ENCODE measurements around the gene EVX2.

The EVX2 gene

DNA sequence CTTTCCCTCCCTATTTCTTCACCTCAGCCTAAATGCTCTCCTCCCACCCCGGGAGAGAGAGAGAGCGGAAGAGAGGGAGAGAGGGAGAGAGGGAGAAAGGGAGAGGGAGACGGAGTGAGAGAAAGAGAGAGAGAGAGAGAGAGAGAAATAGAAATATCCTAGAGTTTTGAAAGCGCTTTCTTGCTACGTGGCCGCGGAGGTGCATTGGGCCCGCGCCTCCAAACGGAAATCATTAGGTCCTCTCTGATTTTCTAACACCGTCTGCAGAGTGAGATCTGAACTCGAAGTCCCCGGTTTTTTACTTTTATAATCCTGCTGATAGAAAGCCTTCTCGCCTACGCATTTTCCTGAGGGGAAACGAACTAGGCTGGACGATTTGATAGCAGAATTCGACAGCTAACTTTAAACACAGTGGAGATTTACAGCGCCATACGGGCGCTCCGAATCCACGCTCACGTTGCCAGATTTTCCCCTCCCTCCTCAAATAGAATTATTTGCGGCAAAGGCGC, 903 bp upstream of the EVX2 start:
- Histone ChIP-seq H3K27me3 (ENCODE audit: control insufficient read depth in 1 of 2, insufficient read depth in 2 of 2, low read length in 2 of 2) (peaks cover 92 to 97% of the 10 kb centered on the region in 2 donors), H3K4me1 (ENCODE audit: control insufficient read depth, insufficient read depth, low read length) (peaks cover 34% of the 10 kb centered on the region)

DNA sequence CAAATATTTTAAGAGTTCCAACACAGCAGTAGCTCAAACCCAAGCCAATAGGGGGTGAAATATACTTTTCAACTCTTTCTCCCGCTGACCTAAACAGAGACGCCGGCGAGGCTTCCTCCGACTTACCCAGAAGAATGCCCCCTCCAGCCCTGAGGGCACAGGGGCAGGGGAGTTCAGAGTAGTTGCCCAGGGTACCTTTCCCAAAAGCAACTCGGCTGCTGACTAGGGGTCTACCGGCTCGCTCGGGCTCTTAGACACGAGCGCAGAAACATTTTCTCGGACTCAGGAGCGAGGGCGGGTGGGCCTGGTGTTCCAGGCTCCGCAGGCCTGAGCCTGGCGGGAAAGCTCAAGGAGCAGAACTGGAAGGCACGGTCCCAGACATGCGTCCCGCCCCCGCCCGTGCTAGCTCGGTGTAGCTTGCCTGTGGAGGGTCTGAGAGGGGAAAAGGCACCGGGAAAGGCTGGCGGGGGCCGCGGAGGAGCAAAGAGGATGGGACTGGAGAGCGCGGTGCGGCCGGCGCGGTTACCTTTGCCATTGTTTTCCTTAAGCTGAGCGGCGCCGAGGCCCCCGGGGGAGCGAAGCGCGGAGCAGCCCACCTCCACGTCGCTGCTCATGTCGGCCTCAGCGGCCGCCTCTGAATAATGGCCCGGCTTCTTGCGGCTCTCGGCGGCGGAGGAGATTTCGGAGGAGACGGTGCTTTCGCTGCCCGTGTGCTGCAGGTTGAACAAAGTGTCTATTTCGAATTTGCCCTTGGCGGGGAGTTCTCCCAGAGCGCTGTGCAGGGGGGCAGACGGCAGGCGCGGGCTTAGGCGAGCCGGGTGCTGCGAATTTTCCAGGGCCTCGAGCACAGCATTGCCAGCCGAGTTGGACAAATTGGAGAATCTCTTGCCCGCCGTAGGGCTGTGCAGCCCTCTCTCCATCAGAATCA, 674 bp downstream of the EVX2 start:
- Histone ChIP-seq H3K27me3 (ENCODE audit: control insufficient read depth in 1 of 2, insufficient read depth in 2 of 2, low read length in 2 of 2) (peaks cover 91 to 97% of the 10 kb centered on the region in 2 donors), H3K36me3 (ENCODE audit: control insufficient read depth in 2 of 2, insufficient read depth in 2 of 2, low read length in 2 of 2) (no peaks in the 10 kb centered on the region), H3K27ac (ENCODE audit: low read length) (no peak overlapping the region), H3K9ac (ENCODE audit: low read length in 2 of 2) (no peak overlapping the region), H3K4me3 (ENCODE audit: low read length in 2 of 2) (peak overlapping the region in 1 of 2 donors; percentile 15), H3K9me3 (ENCODE audit: control insufficient read depth in 2 of 2, low read length in 2 of 2) (peaks cover 0 to 11% of the 10 kb centered on the region in 2 donors), H3K4me1 (ENCODE audit: control insufficient read depth, insufficient read depth, low read length) (peaks cover 35% of the 10 kb centered on the region)

More for the DNA sequence above, 903 bp upstream of the EVX2 start:
- Histone ChIP-seq H3K9ac (ENCODE audit: low read length in 2 of 2) (no peak overlapping the region), H3K4me3 (ENCODE audit: low read length in 2 of 2) (no peak overlapping the region), H3K27ac (ENCODE audit: low read length) (no peak overlapping the region), H3K36me3 (ENCODE audit: control insufficient read depth in 2 of 2, insufficient read depth in 2 of 2, low read length in 2 of 2) (no peaks in the 10 kb centered on the region), H3K9me3 (ENCODE audit: control insufficient read depth in 2 of 2, low read length in 2 of 2) (peaks cover 0 to 7% of the 10 kb centered on the region in 2 donors)

DNA sequence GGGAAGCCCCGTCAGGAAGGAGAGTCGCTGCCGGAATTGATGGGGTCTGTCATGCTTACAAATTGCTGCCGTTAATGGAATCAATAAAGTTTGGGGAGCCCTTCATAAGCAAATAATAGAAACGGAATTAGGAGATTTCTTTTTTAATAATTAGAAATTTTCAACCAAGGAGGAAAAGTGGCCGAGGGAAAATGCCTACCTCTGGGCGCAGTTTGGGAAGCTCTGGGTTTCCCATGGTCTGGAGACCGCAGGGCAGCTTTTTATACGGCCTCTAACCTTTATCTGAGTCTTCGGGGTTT, 1.3 kb downstream of the EVX2 start:
- Histone ChIP-seq H3K4me3 (ENCODE audit: low read length in 2 of 2) (no peak overlapping the region), H3K9me3 (ENCODE audit: control insufficient read depth in 2 of 2, low read length in 2 of 2) (peaks cover 0 to 11% of the 10 kb centered on the region in 2 donors), H3K36me3 (ENCODE audit: control insufficient read depth in 2 of 2, insufficient read depth in 2 of 2, low read length in 2 of 2) (no peaks in the 10 kb centered on the region), H3K27ac (ENCODE audit: low read length) (no peak overlapping the region), H3K9ac (ENCODE audit: low read length in 2 of 2) (no peak overlapping the region), H3K27me3 (ENCODE audit: control insufficient read depth in 1 of 2, insufficient read depth in 2 of 2, low read length in 2 of 2) (peaks cover 85 to 94% of the 10 kb centered on the region in 2 donors), H3K4me1 (ENCODE audit: control insufficient read depth, insufficient read depth, low read length) (peaks cover 34% of the 10 kb centered on the region)

DNA sequence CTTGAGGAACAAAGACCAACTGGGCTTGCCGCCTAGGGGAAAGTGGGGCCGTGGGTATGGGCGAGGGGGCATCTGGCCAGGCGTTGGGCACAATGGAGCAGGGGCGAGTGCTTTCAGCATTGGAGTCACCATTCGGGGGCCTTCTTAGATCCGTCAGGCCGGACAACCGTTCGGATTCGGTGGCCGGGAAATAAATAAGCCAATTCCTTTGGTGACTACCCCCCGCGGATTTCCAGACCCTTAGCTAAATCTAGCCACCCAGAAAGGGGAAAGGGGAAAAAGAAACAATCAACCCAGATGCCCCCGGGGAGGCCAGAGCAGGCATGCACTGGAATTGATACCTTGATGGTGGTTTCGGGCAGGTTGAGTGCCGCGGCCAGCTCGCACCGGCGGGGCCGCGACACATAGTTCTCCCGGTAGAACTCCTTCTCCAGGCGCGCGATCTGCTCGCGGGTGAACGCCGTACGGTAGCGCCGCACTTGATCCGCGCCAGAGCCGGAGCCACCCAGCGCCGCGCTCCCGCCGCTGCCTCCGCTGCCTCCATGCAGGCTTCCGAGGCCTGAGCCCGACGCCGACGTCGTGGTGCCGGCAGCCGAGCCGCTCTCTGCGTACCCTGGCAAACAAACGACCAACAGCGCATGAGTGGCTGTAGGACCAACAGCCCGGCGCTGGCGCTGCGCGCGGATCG, 1.8 kb downstream of the EVX2 start:
- Histone ChIP-seq H3K36me3 (ENCODE audit: control insufficient read depth in 2 of 2, insufficient read depth in 2 of 2, low read length in 2 of 2) (no peaks in the 10 kb centered on the region), H3K4me1 (ENCODE audit: control insufficient read depth, insufficient read depth, low read length) (peaks cover 34% of the 10 kb centered on the region), H3K4me3 (ENCODE audit: low read length in 2 of 2) (no peak overlapping the region), H3K27ac (ENCODE audit: low read length) (no peak overlapping the region), H3K9me3 (ENCODE audit: control insufficient read depth in 2 of 2, low read length in 2 of 2) (peaks cover 0 to 11% of the 10 kb centered on the region in 2 donors), H3K27me3 (ENCODE audit: control insufficient read depth in 1 of 2, insufficient read depth in 2 of 2, low read length in 2 of 2) (peaks cover 80 to 95% of the 10 kb centered on the region in 2 donors), H3K9ac (ENCODE audit: low read length in 2 of 2) (no peak overlapping the region)

DNA sequence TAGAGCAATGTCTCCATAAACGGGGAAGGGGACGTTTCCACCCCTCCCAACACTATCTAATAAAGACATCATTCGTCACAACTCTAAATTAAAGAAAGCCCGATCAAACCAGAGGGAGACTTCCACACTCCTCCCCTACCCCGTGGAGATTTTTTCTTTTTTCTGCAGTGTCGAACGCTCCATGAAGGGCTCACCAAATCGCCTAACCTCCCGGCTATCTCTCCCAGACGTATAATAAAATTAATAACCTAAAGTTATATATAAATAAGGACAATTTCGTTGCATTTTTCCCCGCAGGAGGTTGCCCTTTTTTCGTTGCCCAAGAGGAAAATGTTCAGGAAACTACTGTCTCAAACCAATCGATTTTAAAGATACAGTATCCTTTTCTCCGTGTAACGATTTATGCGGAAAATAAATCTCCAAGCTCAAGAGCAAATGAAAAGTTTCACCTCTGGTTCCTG, 2.4 kb downstream of the EVX2 start:
- Histone ChIP-seq H3K27me3 (ENCODE audit: control insufficient read depth in 1 of 2, insufficient read depth in 2 of 2, low read length in 2 of 2) (peaks cover 76 to 95% of the 10 kb centered on the region in 2 donors), H3K4me1 (ENCODE audit: control insufficient read depth, insufficient read depth, low read length) (peaks cover 34% of the 10 kb centered on the region), H3K9me3 (ENCODE audit: control insufficient read depth in 2 of 2, low read length in 2 of 2) (peaks cover 0 to 11% of the 10 kb centered on the region in 2 donors), H3K9ac (ENCODE audit: low read length in 2 of 2) (no peak overlapping the region), H3K36me3 (ENCODE audit: control insufficient read depth in 2 of 2, insufficient read depth in 2 of 2, low read length in 2 of 2) (no peaks in the 10 kb centered on the region), H3K4me3 (ENCODE audit: low read length in 2 of 2) (no peak overlapping the region), H3K27ac (ENCODE audit: low read length) (no peak overlapping the region)

DNA sequence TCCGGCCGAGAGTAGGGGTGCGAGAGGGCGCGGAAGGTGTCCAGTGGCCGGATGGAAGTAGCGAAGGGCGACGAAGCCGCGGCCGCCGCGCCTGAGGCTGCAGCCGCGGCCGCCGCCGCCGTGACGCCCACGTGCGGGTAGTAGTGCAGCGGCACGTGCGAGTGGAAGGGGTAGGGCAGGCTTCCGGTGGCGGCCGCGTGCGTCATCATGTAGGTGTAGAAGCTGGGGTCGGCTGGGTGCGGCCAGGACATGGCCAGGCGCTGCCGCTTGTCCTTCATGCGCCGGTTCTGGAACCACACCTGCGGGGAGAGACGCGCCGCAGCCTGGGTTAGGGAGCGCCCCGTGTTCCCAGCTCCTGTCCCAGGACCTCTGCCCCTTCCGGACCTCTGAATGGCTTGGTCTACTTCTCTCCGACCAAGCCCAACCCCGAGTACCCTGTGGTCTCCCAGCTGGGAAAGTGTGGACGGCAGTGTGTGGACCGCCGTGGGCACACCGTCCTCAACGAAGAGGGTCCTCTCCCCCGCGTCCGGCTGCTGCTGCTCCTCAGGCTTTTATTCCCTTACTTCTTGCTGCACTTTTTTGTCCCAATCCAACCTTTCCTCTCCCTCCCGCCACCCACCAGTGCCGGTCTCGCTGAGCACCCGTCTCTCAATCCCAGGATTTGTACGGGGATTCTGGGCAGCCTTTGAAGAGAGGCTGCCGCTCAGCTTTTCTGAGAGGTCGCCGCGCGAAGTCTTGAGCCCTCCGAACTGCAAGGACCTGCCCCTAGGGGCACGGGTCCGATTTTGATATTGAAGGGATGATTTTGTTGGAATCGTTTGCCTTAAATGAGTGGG, 3.0 kb downstream of the EVX2 start:
- Histone ChIP-seq H3K9me3 (ENCODE audit: control insufficient read depth in 2 of 2, low read length in 2 of 2) (peaks cover 0 to 11% of the 10 kb centered on the region in 2 donors), H3K36me3 (ENCODE audit: control insufficient read depth in 2 of 2, insufficient read depth in 2 of 2, low read length in 2 of 2) (no peaks in the 10 kb centered on the region), H3K4me3 (ENCODE audit: low read length in 2 of 2) (no peak overlapping the region)

DNA sequence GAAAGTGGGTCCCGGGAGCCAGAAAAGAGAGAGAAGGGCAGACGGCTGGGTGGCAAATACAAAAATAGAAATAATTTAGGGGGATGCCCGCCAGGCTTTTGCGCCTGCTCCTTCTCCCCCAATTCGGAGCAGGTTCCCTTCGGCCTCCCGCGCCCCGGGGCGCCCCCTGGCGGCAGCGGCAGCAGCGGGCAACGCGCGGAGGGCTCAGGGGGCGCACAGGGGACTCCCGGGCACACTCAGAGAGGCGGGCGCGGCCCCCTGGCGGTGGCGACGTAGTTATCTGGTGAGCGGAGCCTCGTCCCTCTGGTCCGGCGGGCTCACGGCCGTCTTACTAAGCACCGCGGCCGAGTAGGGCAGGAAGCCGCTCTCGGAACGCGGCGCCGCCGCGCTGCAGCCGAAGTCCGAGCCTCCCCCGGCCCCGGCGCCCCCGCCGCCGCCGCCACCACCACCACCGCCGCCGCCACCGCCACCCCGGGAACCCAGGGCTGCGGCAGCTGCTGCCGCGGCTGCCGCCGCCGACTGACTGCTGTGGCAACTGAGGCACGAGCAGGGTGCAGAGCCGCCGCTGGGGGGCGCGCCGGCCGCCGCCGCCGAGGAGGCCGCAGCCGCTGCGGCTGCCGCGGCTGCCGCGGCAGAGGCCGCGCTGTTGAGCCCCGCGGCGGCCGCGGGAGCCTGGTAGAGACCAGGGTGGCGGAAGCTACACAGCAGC, 3.8 kb downstream of the EVX2 start:
- peaks cover 75 to 95% of the 10 kb centered on the region in 2 donors for H3K27me3 ChIP-seq (ENCODE audit: control insufficient read depth in 1 of 2, insufficient read depth in 2 of 2, low read length in 2 of 2)
- H3K9ac ChIP-seq (ENCODE audit: low read length in 2 of 2), result no peak overlapping the region
- peaks cover 25% of the 10 kb centered on the region for H3K4me1 ChIP-seq (ENCODE audit: control insufficient read depth, insufficient read depth, low read length)
- no peak overlapping the region for H3K27ac ChIP-seq (ENCODE audit: low read length)
- H3K4me3 ChIP-seq (ENCODE audit: low read length in 2 of 2), result peak overlapping the region in 1 of 2 donors; percentile 29
- H3K9me3 ChIP-seq (ENCODE audit: control insufficient read depth in 2 of 2, low read length in 2 of 2), result peaks cover 0 to 11% of the 10 kb centered on the region in 2 donors
- H3K36me3 ChIP-seq (ENCODE audit: control insufficient read depth in 2 of 2, insufficient read depth in 2 of 2, low read length in 2 of 2), result no peaks in the 10 kb centered on the region

More for the DNA sequence above, 3.0 kb downstream of the EVX2 start:
- Histone ChIP-seq H3K27ac (ENCODE audit: low read length) (no peak overlapping the region), H3K4me1 (ENCODE audit: control insufficient read depth, insufficient read depth, low read length) (peaks cover 28% of the 10 kb centered on the region), H3K27me3 (ENCODE audit: control insufficient read depth in 1 of 2, insufficient read depth in 2 of 2, low read length in 2 of 2) (peaks cover 75 to 95% of the 10 kb centered on the region in 2 donors), H3K9ac (ENCODE audit: low read length in 2 of 2) (no peak overlapping the region)

DNA sequence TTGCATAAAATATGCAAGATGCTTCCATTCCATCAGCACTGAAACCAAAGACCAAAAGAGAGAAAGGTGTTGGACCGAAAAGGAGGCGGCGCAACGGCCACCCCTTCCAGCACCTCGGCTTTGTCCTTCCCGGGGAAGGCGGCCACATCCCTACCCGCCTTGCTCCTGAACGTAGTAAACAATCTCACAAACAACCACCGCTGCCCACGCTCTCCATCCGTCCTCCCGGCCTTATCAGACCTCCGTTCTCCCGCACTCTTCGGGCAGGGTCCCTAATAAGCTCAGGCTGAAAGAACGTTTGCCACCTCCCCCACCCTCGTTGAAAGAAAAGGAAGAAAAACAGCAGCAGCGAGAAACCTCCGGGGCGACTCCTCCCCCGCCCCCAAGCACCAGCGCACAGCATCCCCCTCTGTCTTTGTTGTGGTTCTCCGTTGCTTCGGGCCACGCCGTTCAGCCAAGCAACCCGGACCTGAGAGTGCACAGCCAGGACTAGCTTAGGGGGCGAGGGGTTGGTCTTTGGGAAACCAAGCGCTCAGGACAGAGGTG, 4.4 kb downstream of the EVX2 start:
- Histone ChIP-seq H3K9ac (ENCODE audit: low read length in 2 of 2) (no peak overlapping the region), H3K4me3 (ENCODE audit: low read length in 2 of 2) (peak overlapping the region in 1 of 2 donors; percentile 29), H3K27ac (ENCODE audit: low read length) (no peak overlapping the region), H3K9me3 (ENCODE audit: control insufficient read depth in 2 of 2, low read length in 2 of 2) (peaks cover 0 to 11% of the 10 kb centered on the region in 2 donors), H3K36me3 (ENCODE audit: control insufficient read depth in 2 of 2, insufficient read depth in 2 of 2, low read length in 2 of 2) (no peaks in the 10 kb centered on the region), H3K4me1 (ENCODE audit: control insufficient read depth, insufficient read depth, low read length) (peaks cover 23% of the 10 kb centered on the region), H3K27me3 (ENCODE audit: control insufficient read depth in 1 of 2, insufficient read depth in 2 of 2, low read length in 2 of 2) (peaks cover 75 to 95% of the 10 kb centered on the region in 2 donors)

DNA sequence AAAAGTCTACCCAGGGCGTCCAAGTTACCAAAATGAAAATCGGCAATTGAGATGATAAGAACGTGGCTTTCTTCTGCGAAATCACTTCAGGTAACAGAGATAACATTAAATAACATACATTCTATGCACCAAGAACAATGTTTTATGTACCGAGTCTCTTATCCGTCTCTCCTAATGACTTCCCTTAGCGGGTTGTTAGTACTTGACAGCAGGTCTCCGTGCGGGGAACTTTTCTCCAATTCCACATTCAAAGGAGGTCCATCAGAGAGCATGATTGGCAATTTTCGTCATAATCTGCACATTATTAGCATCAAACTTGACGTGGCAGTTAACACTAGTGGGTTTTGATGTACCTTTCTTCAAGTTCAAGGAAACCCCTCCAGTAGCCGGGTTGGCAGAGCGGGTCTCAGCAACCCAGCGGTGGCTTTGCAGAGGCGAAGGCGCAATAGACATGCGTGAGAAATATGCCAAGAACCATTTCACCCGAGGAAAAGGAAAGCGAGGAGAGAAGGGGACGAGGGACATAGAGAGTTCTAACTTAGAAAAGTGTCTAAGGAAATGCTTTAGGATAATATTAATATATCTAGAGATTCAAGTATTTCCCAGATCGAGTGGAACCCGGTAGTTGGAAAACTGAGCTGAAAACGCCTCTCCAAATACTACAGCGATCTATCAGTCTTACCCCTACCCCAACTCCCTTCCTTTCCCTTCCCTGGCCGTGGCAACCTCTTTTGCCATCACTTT, 5.0 kb downstream of the EVX2 start:
- Histone ChIP-seq H3K27me3 (ENCODE audit: control insufficient read depth in 1 of 2, insufficient read depth in 2 of 2, low read length in 2 of 2) (peaks cover 74 to 95% of the 10 kb centered on the region in 2 donors), H3K4me1 (ENCODE audit: control insufficient read depth, insufficient read depth, low read length) (peaks cover 23% of the 10 kb centered on the region), H3K9ac (ENCODE audit: low read length in 2 of 2) (no peak overlapping the region), H3K9me3 (ENCODE audit: control insufficient read depth in 2 of 2, low read length in 2 of 2) (peaks cover 0 to 11% of the 10 kb centered on the region in 2 donors), H3K4me3 (ENCODE audit: low read length in 2 of 2) (no peak overlapping the region), H3K36me3 (ENCODE audit: control insufficient read depth in 2 of 2, insufficient read depth in 2 of 2, low read length in 2 of 2) (no peaks in the 10 kb centered on the region), H3K27ac (ENCODE audit: low read length) (no peak overlapping the region)
